Esophagus muscularis mucosa (tissue), 3 donors: ENCODE results near the gene HDDC2.

Experiments
- CTCF ChIP-seq, 3 experiments: fragments of 200-600 bp in 2 of 3; fragments of 450-650 bp in 1 of 3; sonication (generic) in 2 of 3; IDR thresholded peaks; one replicate each; pipeline ENCODE4 v1.5.1; 2017 to 2019; ENCODE audit warnings: antibody characterized with exemption in 3 of 3, mild to moderate bottlenecking in 2 of 3, moderate library complexity in 1 of 3
- POLR2A ChIP-seq: fragments of 450-650 bp; IDR thresholded peaks from one replicate; pipeline ENCODE4 v1.6.1; 2017; ENCODE audit warnings: antibody characterized with exemption, moderate library complexity, mild to moderate bottlenecking, low read depth
- POLR2AphosphoS5 ChIP-seq, 2 donors: sonication (generic); formaldehyde crosslinking; IDR thresholded peaks; one replicate each; pipeline ENCODE4 v1.6.1; 2017; ENCODE audit warnings: antibody characterized with exemption in 2 of 2

- no peak for TF ChIP-seq POLR2A
- TF ChIP-seq CTCF (IDR thresholded peaks at IDR 0.05) = no peak
- TF ChIP-seq POLR2AphosphoS5 (IDR thresholded peaks at IDR 0.05) = no peak
Measured at GRCh38 chr6:125337706-125338105, 35.9 kb upstream of the HDDC2 start.
